ENCODE measurements around the gene HYKK.
"Not testable (repeated sequence)": the region's sequence is repeated elsewhere in the genome, so short reads cannot be mapped to it uniquely, and the experiment has no call there.

Gene HYKK

DNA sequence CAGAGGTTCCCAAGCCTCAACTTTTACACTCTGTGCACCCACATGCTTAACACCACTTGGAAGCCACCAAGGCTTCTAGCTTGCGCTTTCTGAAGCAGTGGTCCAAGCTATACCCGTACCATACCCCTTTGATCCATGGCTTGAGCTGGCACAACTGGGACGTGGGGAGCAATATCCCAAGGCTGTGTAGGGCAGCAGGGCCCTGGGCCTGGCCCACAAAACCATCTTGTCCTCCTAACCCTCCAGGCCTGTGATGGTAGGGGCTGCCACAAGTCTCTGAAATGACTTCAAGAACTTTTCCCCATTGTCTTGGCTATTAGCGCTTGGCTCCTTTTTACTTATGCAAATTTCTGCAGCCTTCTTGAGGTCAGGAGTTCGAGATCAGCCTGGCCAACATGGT is 16.9 kb downstream of the HYKK start:
- DNase-seq = no peak
- TF ChIP-seq POLR2A (IDR thresholded peaks at IDR 0.05; ENCODE audit: low read length) (no peak), GATA1 (IDR thresholded peaks at IDR 0.05; ENCODE audit: low read depth, low read length) (no peak)

DNA sequence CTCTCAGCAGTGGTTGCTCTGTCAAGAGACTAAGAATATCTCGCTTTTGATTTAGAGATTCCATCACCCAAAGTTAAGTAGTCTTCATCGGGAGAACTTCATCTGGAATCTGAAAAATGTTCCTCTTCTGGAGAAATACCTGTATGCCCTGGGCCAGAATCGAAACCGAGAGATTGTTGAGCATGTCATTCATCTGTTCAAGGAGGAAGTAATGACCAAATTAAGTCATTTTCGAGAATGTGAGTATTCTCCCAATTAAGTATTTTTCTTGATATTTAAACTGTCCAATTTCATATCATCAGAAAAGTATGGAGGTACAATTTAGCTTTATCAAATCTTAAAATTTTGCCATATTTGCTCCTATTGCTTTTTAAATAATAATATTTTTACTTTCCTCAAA is 19.9 kb downstream of the HYKK start:
- TF ChIP-seq POLR2A (IDR thresholded peaks at IDR 0.05; ENCODE audit: low read length) (no peak), GATA1 (IDR thresholded peaks at IDR 0.05; ENCODE audit: low read depth, low read length) (no peak)
- DNase-seq = no peak

GRCh38 chr15:78533331-78533730 is 26.0 kb downstream of the HYKK start:
- DNase-seq = no peak
- no peak for TF ChIP-seq POLR2A (IDR thresholded peaks at IDR 0.05; ENCODE audit: low read length)
- TF ChIP-seq GATA1 (IDR thresholded peaks at IDR 0.05; ENCODE audit: low read depth, low read length) = no peak

GRCh38 chr15:78536134-78536533 is 28.8 kb downstream of the HYKK start:
- no peak for DNase-seq
- TF ChIP-seq POLR2A (IDR thresholded peaks at IDR 0.05; ENCODE audit: low read length) = no peak
- TF ChIP-seq GATA1 (IDR thresholded peaks at IDR 0.05; ENCODE audit: low read depth, low read length) = no peak

DNA sequence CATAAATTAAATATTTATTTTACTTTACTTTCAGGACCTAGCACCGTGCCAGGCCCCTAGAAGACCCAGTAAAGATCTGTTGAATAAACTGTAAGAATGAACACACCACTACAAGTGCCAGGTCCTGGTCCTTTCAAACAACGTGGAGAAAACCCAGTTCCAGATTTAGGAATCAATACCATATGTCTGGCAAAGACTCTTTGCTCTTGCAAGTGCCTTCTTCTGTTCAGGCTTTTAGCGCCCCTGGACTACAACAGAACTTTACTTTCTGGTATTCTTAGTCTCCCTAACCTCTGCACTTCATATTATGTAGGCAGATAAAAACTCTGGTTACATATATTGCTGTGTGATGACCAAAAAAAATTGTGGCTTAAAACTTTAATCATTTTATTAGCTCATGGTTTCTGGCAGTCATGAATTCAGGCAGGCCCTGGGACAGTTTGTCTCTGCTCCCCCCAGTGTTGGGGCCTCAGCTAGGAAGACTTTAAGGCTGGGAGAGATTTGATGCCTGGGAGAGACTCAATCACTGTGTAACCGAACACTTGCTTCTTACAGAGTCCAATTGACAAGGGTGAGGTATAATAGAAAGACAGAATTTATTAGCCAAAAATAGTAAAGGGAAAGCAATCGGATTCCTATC is 30.0 kb downstream of the HYKK start:
- no peak for DNase-seq
- TF ChIP-seq POLR2A (IDR thresholded peaks at IDR 0.05; ENCODE audit: low read length) (no peak), GATA1 (IDR thresholded peaks at IDR 0.05; ENCODE audit: low read depth, low read length) (no peak)

DNA sequence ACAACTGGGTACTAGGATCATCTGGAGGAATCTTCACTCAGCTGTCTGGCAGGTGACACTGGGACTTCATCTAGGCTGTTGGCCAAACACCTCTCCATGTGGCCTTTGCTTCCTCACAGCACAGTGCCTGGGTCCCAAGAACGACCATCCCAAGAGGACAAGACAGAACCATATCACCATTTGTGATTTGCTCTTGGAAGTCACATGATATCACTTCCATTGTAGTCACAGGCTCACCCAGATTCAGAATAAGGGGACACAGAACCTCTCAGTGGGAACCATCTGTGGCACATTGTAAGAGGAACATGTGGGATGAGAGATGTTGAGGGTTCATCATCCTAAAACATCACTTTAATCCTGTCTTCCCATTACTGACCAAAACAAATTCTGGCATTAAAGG is 31.0 kb downstream of the HYKK start:
- no peak for DNase-seq

DNA sequence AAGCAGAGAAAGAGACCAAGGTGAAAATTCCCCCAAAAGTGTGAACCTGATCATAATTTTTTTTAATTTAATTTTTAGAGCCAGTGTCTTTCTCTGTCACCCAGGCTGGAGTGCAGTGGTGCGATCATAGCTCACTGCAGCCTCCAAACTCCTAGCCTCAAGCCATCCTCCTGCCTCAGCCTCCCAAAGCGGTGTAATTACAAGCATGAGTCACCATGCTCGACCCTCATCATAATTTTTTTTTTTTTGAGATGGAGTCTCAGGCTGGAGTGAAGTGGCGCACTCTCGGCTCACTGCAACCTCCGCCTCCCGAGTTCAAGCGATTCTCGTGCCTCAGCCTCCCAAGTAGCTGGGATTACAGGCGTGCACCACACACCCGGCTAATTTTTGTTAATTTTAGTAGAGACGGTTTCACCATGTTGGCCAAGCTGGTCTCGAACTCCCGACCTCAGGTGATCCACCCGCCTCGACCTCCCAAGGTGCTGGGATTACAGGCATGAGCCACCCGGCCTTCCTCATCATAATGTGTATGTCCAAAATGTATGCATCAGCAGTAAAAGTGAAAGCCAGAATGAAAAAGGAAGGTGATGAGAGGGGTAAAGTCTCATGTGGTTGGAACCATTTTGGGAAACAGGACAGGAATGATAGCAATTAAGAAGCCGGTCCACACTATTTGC is 32.2 kb downstream of the HYKK start:
- not testable (repeated sequence) for DNase-seq

More for the DNA sequence above, 31.0 kb downstream of the HYKK start:
- TF ChIP-seq GATA1 (IDR thresholded peaks at IDR 0.05; ENCODE audit: low read depth, low read length) (no peak), POLR2A (IDR thresholded peaks at IDR 0.05; ENCODE audit: low read length) (no peak)

- DNase-seq = peak; percentile 94 to 96
- no peak for TF ChIP-seq GATA1 (IDR thresholded peaks at IDR 0.05; ENCODE audit: low read depth, low read length)
- peak; percentile 95 for TF ChIP-seq POLR2A (IDR thresholded peaks at IDR 0.05; ENCODE audit: low read length)
Observed at GRCh38 chr15:78540141-78540870, 32.9 kb downstream of the HYKK start, which contains the start of gene PSMA4. Gene PSMA4, plus strand, starts transcription at chr15:78540444. Its CDS starts 1,484 bp downstream, at chr15:78541928.

DNA sequence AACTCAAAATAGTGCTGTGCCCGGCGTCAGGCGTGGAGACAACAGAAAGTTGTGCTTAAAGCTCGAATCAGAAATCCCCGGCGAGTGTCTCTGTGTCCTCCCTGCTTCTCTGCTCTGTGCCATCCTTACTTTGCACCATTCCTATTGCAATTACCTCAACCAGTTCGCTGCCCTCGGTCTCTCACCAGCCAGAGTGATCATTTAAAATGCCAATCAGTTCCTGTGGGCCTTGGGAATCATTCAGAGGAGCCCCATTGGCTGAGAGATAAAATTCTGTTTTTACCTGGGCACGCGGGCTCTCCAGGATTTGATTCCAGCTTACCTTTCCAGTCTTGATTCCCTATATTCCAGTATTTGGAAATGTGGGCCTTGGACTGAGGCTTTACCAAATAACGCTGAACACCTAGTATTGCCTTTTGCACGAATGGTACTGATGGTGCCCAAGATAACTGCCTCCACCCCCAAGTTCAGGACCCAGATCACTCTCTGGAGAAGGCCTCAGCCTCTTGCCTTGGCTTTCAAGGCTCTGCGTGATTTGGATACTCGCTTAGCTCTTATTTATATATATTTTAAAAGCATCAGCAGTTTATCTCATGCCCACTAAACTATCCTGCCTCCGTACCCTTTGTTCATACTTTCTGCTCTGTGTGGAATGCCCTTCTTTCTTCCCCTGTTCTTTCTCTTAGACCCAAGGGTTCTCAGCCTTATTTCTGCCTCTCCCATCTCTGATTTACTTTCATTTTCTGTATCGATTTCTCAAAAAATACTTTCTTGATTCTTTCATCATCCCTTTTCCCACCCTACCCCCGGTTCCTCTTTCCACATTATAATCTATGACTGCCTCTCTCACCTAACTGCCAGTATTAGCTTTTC is 33.7 kb downstream of the HYKK start:
- TF ChIP-seq POLR2A (IDR thresholded peaks at IDR 0.05; ENCODE audit: low read length) (no peak), GATA1 (IDR thresholded peaks at IDR 0.05; ENCODE audit: low read depth, low read length) (no peak)
- DNase-seq = peak; percentile 51 to 74

DNA sequence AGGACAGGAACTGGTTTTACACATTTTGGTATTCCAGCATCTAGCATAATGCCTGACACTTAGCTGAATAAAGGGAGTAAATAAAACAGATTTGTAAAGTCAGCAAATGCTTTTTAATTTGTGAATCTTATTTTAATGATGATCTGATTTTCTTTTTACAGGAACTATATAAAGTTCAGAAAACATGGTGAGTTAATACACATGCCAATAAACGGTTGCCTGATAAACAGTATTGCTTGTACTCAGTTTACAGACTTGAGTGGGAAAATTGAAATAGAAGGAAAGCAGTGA is 34.3 kb downstream of the HYKK start:
- no peak for DNase-seq
- TF ChIP-seq GATA1 (IDR thresholded peaks at IDR 0.05; ENCODE audit: low read depth, low read length) (no peak), POLR2A (IDR thresholded peaks at IDR 0.05; ENCODE audit: low read length) (no peak)

- TF ChIP-seq POLR2A (IDR thresholded peaks at IDR 0.05; ENCODE audit: low read length) (no peak), GATA1 (IDR thresholded peaks at IDR 0.05; ENCODE audit: low read depth, low read length) (no peak)
- no peak for DNase-seq
Observed at GRCh38 chr15:78542647-78543046, 35.3 kb downstream of the HYKK start.

DNA sequence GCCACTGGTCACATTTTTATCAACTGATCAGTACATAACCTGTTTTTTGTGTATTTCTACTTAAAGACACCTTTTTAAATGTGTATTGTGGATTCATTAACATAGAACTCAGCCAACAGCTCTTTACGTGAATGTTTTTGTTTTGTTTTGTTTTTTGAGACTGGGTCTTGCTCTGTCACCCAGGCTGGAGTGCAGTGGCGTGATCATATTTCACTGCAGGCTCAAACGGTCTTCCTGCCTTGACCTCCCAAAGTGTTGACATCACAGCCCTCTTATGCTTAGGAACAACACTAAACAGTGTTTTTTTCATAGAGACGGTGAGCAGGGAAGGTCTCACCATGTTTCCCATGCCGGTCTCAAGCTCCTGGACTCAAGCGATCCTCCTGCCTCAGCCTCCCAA is 42.8 kb downstream of the HYKK start:
- TF ChIP-seq GATA1 (IDR thresholded peaks at IDR 0.05; ENCODE audit: low read depth, low read length) (no peak), POLR2A (IDR thresholded peaks at IDR 0.05; ENCODE audit: low read length) (no peak)
- DNase-seq = no peak

DNA sequence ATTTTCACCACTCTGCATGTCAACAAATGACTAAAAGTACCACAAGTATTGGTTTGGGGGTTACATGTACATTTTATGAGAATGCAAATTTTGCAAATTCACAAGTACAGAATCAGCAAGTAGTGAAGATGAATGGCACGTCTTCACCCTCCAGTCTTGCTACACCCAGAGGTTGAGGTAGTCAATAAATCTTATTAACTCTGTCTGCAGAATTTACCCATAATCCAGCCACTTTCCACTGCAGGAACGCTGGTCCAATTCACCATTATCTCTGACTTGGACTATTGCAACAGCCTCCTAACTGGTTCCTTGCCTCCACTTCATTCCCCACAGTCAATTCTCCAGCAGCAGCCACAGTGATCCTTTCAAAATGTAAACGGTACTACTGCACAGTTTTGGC is 43.4 kb downstream of the HYKK start:
- TF ChIP-seq POLR2A (IDR thresholded peaks at IDR 0.05; ENCODE audit: low read length) (no peak), GATA1 (IDR thresholded peaks at IDR 0.05; ENCODE audit: low read depth, low read length) (no peak)
- DNase-seq = no peak

GRCh38 chr15:78551902-78552301 is 44.5 kb downstream of the HYKK start:
- no peak for TF ChIP-seq GATA1 (IDR thresholded peaks at IDR 0.05; ENCODE audit: low read depth, low read length)
- no peak for TF ChIP-seq POLR2A (IDR thresholded peaks at IDR 0.05; ENCODE audit: low read length)
- DNase-seq = no peak

Data from erythroblast (primary cell).